Activated T-helper 1 cell treated with Interleukin-2 at 50 U/mL for 16 hours (primary cell): ENCODE measurements around the gene RAB31.
"Not testable (repeated sequence)": the region's sequence is repeated elsewhere in the genome, so short reads cannot be mapped to it uniquely, and the experiment has no call there.

Experiments used
- DNase-seq: peaks from one replicate; pipeline ENCODE4 v3.0.0-alpha.2; 2020; ENCODE audit warnings: low read depth

The RAB31 gene

GRCh38 chr18:9758624-9759075 lies 50.5 kb downstream of the RAB31 start:
- DNase-seq = no peak

- DNase-seq = no peak
Observed at GRCh38 chr18:9760641-9761040, 52.5 kb downstream of the RAB31 start.

GRCh38 chr18:9762526-9762925 lies 54.4 kb downstream of the RAB31 start:
- no peak for DNase-seq

GRCh38 chr18:9763157-9763556 lies 55.1 kb downstream of the RAB31 start:
- no peak for DNase-seq

- no peak for DNase-seq
Observed at GRCh38 chr18:9764011-9764481, 55.9 kb downstream of the RAB31 start.

GRCh38 chr18:9765501-9765900 lies 57.4 kb downstream of the RAB31 start:
- DNase-seq = no peak

GRCh38 chr18:9766076-9766481 lies 58.0 kb downstream of the RAB31 start:
- no peak for DNase-seq

- no peak for DNase-seq
Observed at GRCh38 chr18:9766740-9767139, 58.6 kb downstream of the RAB31 start.

- not testable (repeated sequence) for DNase-seq
Observed at GRCh38 chr18:9768071-9768691, 60.1 kb downstream of the RAB31 start.

GRCh38 chr18:9770111-9770510 lies 62.0 kb downstream of the RAB31 start:
- not testable (repeated sequence) for DNase-seq

GRCh38 chr18:9771261-9771976 lies 63.3 kb downstream of the RAB31 start:
- peak; percentile 32 for DNase-seq

GRCh38 chr18:9771977-9772660 lies 64.0 kb downstream of the RAB31 start:
- DNase-seq = no peak

GRCh38 chr18:9772847-9773677 lies 65.0 kb downstream of the RAB31 start:
- DNase-seq = no peak

GRCh38 chr18:9774150-9774549 lies 66.0 kb downstream of the RAB31 start:
- DNase-seq = no peak

GRCh38 chr18:9775178-9775577 lies 67.1 kb downstream of the RAB31 start:
- no peak for DNase-seq

GRCh38 chr18:9779630-9780029 lies 71.5 kb downstream of the RAB31 start:
- DNase-seq = no peak

GRCh38 chr18:9782073-9782857 lies 74.2 kb downstream of the RAB31 start:
- no peak for DNase-seq

- no peak for DNase-seq
Observed at GRCh38 chr18:9786631-9787030, 78.5 kb downstream of the RAB31 start.

- DNase-seq = no peak
Observed at GRCh38 chr18:9787036-9787435, 78.9 kb downstream of the RAB31 start.

GRCh38 chr18:9787712-9788111 lies 79.6 kb downstream of the RAB31 start:
- DNase-seq = no peak

- DNase-seq = no peak
Observed at GRCh38 chr18:9788140-9788539, 80.0 kb downstream of the RAB31 start.
